ENCODE measurements around the gene ADAMTS6.

GRCh38 chr5:65305913-65306312, 175.8 kb downstream of the ADAMTS6 start:
- TF ChIP-seq, protein P1, sequence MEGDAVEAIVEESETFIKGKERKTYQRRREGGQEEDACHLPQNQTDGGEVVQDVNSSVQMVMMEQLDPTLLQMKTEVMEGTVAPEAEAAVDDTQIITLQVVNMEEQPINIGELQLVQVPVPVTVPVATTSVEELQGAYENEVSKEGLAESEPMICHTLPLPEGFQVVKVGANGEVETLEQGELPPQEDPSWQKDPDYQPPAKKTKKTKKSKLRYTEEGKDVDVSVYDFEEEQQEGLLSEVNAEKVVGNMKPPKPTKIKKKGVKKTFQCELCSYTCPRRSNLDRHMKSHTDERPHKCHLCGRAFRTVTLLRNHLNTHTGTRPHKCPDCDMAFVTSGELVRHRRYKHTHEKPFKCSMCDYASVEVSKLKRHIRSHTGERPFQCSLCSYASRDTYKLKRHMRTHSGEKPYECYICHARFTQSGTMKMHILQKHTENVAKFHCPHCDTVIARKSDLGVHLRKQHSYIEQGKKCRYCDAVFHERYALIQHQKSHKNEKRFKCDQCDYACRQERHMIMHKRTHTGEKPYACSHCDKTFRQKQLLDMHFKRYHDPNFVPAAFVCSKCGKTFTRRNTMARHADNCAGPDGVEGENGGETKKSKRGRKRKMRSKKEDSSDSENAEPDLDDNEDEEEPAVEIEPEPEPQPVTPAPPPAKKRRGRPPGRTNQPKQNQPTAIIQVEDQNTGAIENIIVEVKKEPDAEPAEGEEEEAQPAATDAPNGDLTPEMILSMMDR (IDR thresholded peaks at IDR 0.05): no peak
- TF ChIP-seq POLR2AphosphoS5 (IDR thresholded peaks at IDR 0.05): no peak

Data from suprapubic skin (tissue), 3 donors.